Amygdala (tissue), 56 donors: ENCODE measurements around the gene RHOB.

Experiments used
- DNase-seq, 56 donors: peaks; one replicate each; lab custom pipeline; 2025; lab: John Stamatoyannopoulos, UW

Gene RHOB

GRCh38 chr2:20421988-20422370 is 24.9 kb upstream of the RHOB start:
- DNase-seq, result peak in 26 of 56 donors; percentile 18 to 75 (median 42)

GRCh38 chr2:20422402-20423271 is 24.2 kb upstream of the RHOB start:
- DNase-seq, result peak in 9 of 56 donors; percentile 16 to 44 (median 29)

GRCh38 chr2:20423359-20423758 is 23.5 kb upstream of the RHOB start:
- no peak for DNase-seq

GRCh38 chr2:20423847-20424246 is 23.0 kb upstream of the RHOB start:
- DNase-seq, result no peak

- DNase-seq, result peak in 24 of 56 donors; percentile 15 to 74 (median 35)
These were observed 22.3 kb upstream of the RHOB start for GRCh38 chr2:20424300-20425290.

- no peak for DNase-seq
These were observed 21.4 kb upstream of the RHOB start for GRCh38 chr2:20425371-20425881.

GRCh38 chr2:20425884-20426283 is 21.0 kb upstream of the RHOB start:
- no peak for DNase-seq

GRCh38 chr2:20427931-20428526 is 18.8 kb upstream of the RHOB start:
- no peak for DNase-seq

GRCh38 chr2:20428717-20429490 is 18.0 kb upstream of the RHOB start:
- DNase-seq, result no peak

- DNase-seq, result no peak
These were observed 17.3 kb upstream of the RHOB start for GRCh38 chr2:20429528-20429927.

GRCh38 chr2:20430035-20430434 is 16.8 kb upstream of the RHOB start:
- DNase-seq, result no peak

- no peak for DNase-seq
These were observed 16.2 kb upstream of the RHOB start for GRCh38 chr2:20430461-20431300.

- DNase-seq, result no peak
These were observed 15.6 kb upstream of the RHOB start for GRCh38 chr2:20431301-20431698.

- DNase-seq, result no peak
These were observed 15.1 kb upstream of the RHOB start for GRCh38 chr2:20431772-20432171.

- DNase-seq, result no peak
These were observed 14.2 kb upstream of the RHOB start for GRCh38 chr2:20432714-20433113.

- DNase-seq, result no peak
These were observed 13.6 kb upstream of the RHOB start for GRCh38 chr2:20433249-20433648.

- DNase-seq, result no peak
These were observed 12.8 kb upstream of the RHOB start for GRCh38 chr2:20433946-20434553.

GRCh38 chr2:20434588-20435294 is 12.1 kb upstream of the RHOB start:
- DNase-seq, result no peak
